Neural progenitor cell (in vitro differentiated cells): ENCODE measurements around the gene ZNF276. TPM values are rescaled to one million over a fixed set of nuclear protein-coding genes. Genes with fewer than 3 reads are reported as not detected.

Experiments used
- DNase-seq: peaks from one replicate; pipeline ENCODE4 v3.0.0-alpha.2; 2016; ENCODE audit warnings: low spot score
- H2AFZ ChIP-seq: fragments of 200-600 bp; sonication (generic); replicated peaks from 2 replicates; pipeline ENCODE4 v1.6.1; 2016; ENCODE audit warnings: antibody characterized with exemption
- H3F3A ChIP-seq: fragments of 200-600 bp; sonication (generic); 2 replicates; pipeline ENCODE4 v1.6.1; 2016; ENCODE audit warnings: antibody characterized with exemption, low read depth
- H3K27ac ChIP-seq: fragments of 200-600 bp; sonication (generic); 2 replicates; pipeline ENCODE4 v1.5.1; 2016; ENCODE audit warnings: mild to moderate bottlenecking
- H3K27me3 ChIP-seq: fragments of 200-600 bp; sonication (generic); 2 replicates; pipeline ENCODE4 v1.6.1; 2016; ENCODE audit warnings: mild to moderate bottlenecking, moderate library complexity
- H3K36me3 ChIP-seq: fragments of 200-600 bp; sonication (generic); 2 replicates; pipeline ENCODE4 v1.5.1; 2016
- H3K4me1 ChIP-seq: fragments of 200-600 bp; sonication (generic); 2 replicates; pipeline ENCODE4 v1.6.1; 2016; ENCODE audit warnings: mixed run types
- H3K4me2 ChIP-seq: fragments of 200-600 bp; sonication (generic); 2 replicates; pipeline ENCODE4 v1.6.1; 2016
- H3K4me3 ChIP-seq: fragments of 200-600 bp; sonication (generic); 2 replicates; pipeline ENCODE4 v1.5.1; 2016
- H3K79me2 ChIP-seq: fragments of 200-600 bp; sonication (generic); 2 replicates; pipeline ENCODE4 v1.6.1; 2016; ENCODE audit warnings: low read depth
- H3K9ac ChIP-seq: fragments of 200-600 bp; sonication (generic); 2 replicates; pipeline ENCODE4 v1.6.1; 2016
- H3K9me3 ChIP-seq: fragments of 200-600 bp; sonication (generic); 2 replicates; pipeline ENCODE4 v1.5.1; 2016; ENCODE audit warnings: low read depth
- H4K20me1 ChIP-seq: fragments of 200-600 bp; sonication (generic); 2 replicates; pipeline ENCODE4 v1.6.1; 2016; ENCODE audit warnings: low read depth
- H3K27ac Mint-ChIP-seq: 3 replicates; pipeline ENCODE4 v1.8.0; 2021; ENCODE audit warnings: mixed read lengths
- H3K27me3 Mint-ChIP-seq: 2 replicates; pipeline ENCODE4 v1.8.0; 2022; ENCODE audit warnings: low read depth, mild to moderate bottlenecking, inconsistent platforms, moderate library complexity, mixed read lengths; ENCODE audit not compliant: insufficient read depth
- H3K36me3 Mint-ChIP-seq: 3 replicates; pipeline ENCODE4 v1.8.0; 2021; ENCODE audit warnings: mixed read lengths
- H3K4me1 Mint-ChIP-seq: 3 replicates; pipeline ENCODE4 v1.8.0; 2021; ENCODE audit warnings: mixed read lengths
- H3K4me3 Mint-ChIP-seq: 3 replicates; pipeline ENCODE4 v1.8.0; 2021; ENCODE audit warnings: mild to moderate bottlenecking, moderate library complexity, mixed read lengths
- H3K9me3 Mint-ChIP-seq: 3 replicates; pipeline ENCODE4 v1.8.0; 2020; ENCODE audit warnings: mixed read lengths
- CTCF ChIP-seq: fragments of 200-600 bp; sonication (generic); IDR thresholded peaks from 2 replicates; pipeline ENCODE4 v1.5.1; 2017; ENCODE audit warnings: antibody characterized with exemption, mild to moderate bottlenecking
- EZH2 ChIP-seq: fragments of 200-600 bp; sonication (generic); IDR thresholded peaks from 2 replicates; pipeline ENCODE4 v1.6.1; 2017; ENCODE audit warnings: antibody characterized with exemption, mild to moderate bottlenecking, moderate library complexity
- EZH2phosphoT487 ChIP-seq: fragments of 200-600 bp; sonication (generic); IDR thresholded peaks from 2 replicates; pipeline ENCODE4 v1.6.1; 2017; ENCODE audit warnings: antibody characterized with exemption
- total RNA-seq: library from RNA; depleted of rRNA; stranded (reverse); fragments of >200 nt; gene quantifications from 2 replicates; pipeline ENCODE4 v1.2.3, GENCODE V29; 2015; ENCODE audit warnings: low replicate concordance

Gene ZNF276
- total RNA-seq, 1 donor from 2014 or later = 8.4 TPM

- no peak overlapping the region for H2AFZ ChIP-seq
- H3K9me3 ChIP-seq = no peaks in the 10 kb centered on the region
- peaks cover 38% of the 10 kb centered on the region for H3K36me3 Mint-ChIP-seq
- no peaks in the 10 kb centered on the region for H3K79me2 ChIP-seq
- no peak overlapping the region for H3K4me2 ChIP-seq
- H3K4me1 ChIP-seq = no peaks in the 10 kb centered on the region
- no peak overlapping the region for H3K4me3 Mint-ChIP-seq
- no peak overlapping the region for H3K27ac Mint-ChIP-seq
- H3K27me3 Mint-ChIP-seq = peaks cover 1% of the 10 kb centered on the region
- H3F3A ChIP-seq = no peaks in the 10 kb centered on the region
- no peaks in the 10 kb centered on the region for H4K20me1 ChIP-seq
- H3K9me3 Mint-ChIP-seq = no peaks in the 10 kb centered on the region
- H3K36me3 ChIP-seq = no peaks in the 10 kb centered on the region
- H3K9ac ChIP-seq = no peak overlapping the region
- no peak overlapping the region for H3K27ac ChIP-seq
- H3K27me3 ChIP-seq = no peaks in the 10 kb centered on the region
- TF ChIP-seq EZH2phosphoT487 (no peak), CTCF (no peak), EZH2 (no peak)
- no peaks in the 10 kb centered on the region for H3K4me1 Mint-ChIP-seq
- DNase-seq = no peak
- no peak overlapping the region for H3K4me3 ChIP-seq
These were observed 16.7 kb downstream of the ZNF276 start for GRCh38 chr16:89738072-89738377.

GRCh38 chr16:89738538-89739317 is 17.4 kb downstream of the ZNF276 start:
- no peak overlapping the region for H3K27ac Mint-ChIP-seq
- H3K4me1 Mint-ChIP-seq = no peaks in the 10 kb centered on the region
- Histone ChIP-seq H4K20me1 (no peaks in the 10 kb centered on the region), H3K27me3 (no peaks in the 10 kb centered on the region), H3K9me3 (no peaks in the 10 kb centered on the region), H3K79me2 (no peaks in the 10 kb centered on the region), H3K4me1 (no peaks in the 10 kb centered on the region), H2AFZ (no peak overlapping the region), H3K4me3 (no peak overlapping the region), H3K27ac (no peak overlapping the region), H3K9ac (no peak overlapping the region), H3K4me2 (no peak overlapping the region), H3F3A (no peaks in the 10 kb centered on the region), H3K36me3 (no peaks in the 10 kb centered on the region)
- H3K9me3 Mint-ChIP-seq = no peaks in the 10 kb centered on the region
- no peak for DNase-seq
- no peak overlapping the region for H3K4me3 Mint-ChIP-seq
- peaks cover 39% of the 10 kb centered on the region for H3K36me3 Mint-ChIP-seq
- no peak for TF ChIP-seq CTCF
- no peak for TF ChIP-seq EZH2phosphoT487
- TF ChIP-seq EZH2 = no peak
- H3K27me3 Mint-ChIP-seq = no peaks in the 10 kb centered on the region

DNA sequence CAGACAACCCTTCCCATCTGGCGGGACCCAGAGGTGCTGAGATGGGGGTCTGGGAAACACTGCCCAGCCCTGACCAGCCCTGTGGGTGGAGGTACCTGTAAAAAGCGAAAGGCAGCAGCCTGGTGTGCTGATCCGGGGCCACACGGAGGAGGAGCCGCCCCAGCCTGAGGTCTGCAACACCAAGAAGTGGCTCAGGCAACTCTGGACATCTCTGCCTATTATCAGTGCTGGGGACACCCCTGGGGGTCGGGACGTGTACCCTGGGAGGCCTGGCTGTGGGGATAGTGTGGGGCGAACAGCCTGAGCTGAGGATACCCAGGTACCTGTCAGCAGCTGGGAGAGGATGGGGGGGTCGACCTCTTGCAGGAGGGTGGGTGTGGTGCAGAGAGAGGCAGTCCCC is 18.0 kb downstream of the ZNF276 start:
- peaks cover 37% of the 10 kb centered on the region for H3K36me3 Mint-ChIP-seq

More for the DNA sequence above, 18.0 kb downstream of the ZNF276 start:
- no peak overlapping the region for H3K4me3 Mint-ChIP-seq
- no peaks in the 10 kb centered on the region for H3K4me1 Mint-ChIP-seq
- no peak overlapping the region for H3K27ac Mint-ChIP-seq
- Histone ChIP-seq H3K27me3 (no peaks in the 10 kb centered on the region), H3K4me2 (no peak overlapping the region), H3K9ac (no peak overlapping the region), H3K79me2 (no peaks in the 10 kb centered on the region), H3K4me3 (no peak overlapping the region), H3K27ac (no peak overlapping the region), H4K20me1 (no peaks in the 10 kb centered on the region), H3K4me1 (no peaks in the 10 kb centered on the region), H3K36me3 (no peaks in the 10 kb centered on the region), H3K9me3 (no peaks in the 10 kb centered on the region), H2AFZ (no peak overlapping the region), H3F3A (no peaks in the 10 kb centered on the region)
- no peak for DNase-seq
- TF ChIP-seq EZH2 = no peak
- TF ChIP-seq CTCF = no peak
- TF ChIP-seq EZH2phosphoT487 = no peak
- no peaks in the 10 kb centered on the region for H3K27me3 Mint-ChIP-seq
- H3K9me3 Mint-ChIP-seq = no peaks in the 10 kb centered on the region
